Endodermal cell (in vitro differentiated cells): ENCODE results near the gene LETMD1. TPM values are rescaled to one million over a fixed set of nuclear protein-coding genes. Genes with fewer than 3 reads are reported as not detected.

Source experiments
- DNase-seq: peaks from one replicate; pipeline ENCODE4 v3.0.0-alpha.2; 2017
- H3K27ac ChIP-seq: 2 replicates; pipeline ENCODE4 v1.5.1; 2013; ENCODE audit warnings: mild to moderate bottlenecking, low read depth, low read length, moderate library complexity
- H3K27me3 ChIP-seq: 2 replicates; pipeline ENCODE4 v1.6.1; 2013; ENCODE audit warnings: mild to moderate bottlenecking, low read length, moderate library complexity; ENCODE audit not compliant: insufficient read depth, control insufficient read depth, poor library complexity, severe bottlenecking
- H3K36me3 ChIP-seq: 2 replicates; pipeline ENCODE4 v1.7.0; 2013; ENCODE audit warnings: mild to moderate bottlenecking, low read length, moderate library complexity; ENCODE audit not compliant: control insufficient read depth, insufficient read depth
- H3K4me1 ChIP-seq: one replicate; pipeline ENCODE4 v1.7.0; 2013; ENCODE audit warnings: low read length; ENCODE audit not compliant: control insufficient read depth, insufficient read depth
- H3K4me3 ChIP-seq: 2 replicates; pipeline ENCODE4 v1.5.1; 2013; ENCODE audit warnings: mild to moderate bottlenecking, low read length, moderate library complexity
- H3K9ac ChIP-seq: 2 replicates; pipeline ENCODE4 v1.6.1; 2013; ENCODE audit warnings: mild to moderate bottlenecking, low read length, moderate library complexity; ENCODE audit not compliant: poor library complexity, severe bottlenecking; ENCODE audit errors: extremely low read depth
- H3K9me3 ChIP-seq: 2 replicates; pipeline ENCODE4 v1.6.1; 2013; ENCODE audit warnings: mild to moderate bottlenecking, low read length, moderate library complexity; ENCODE audit not compliant: control insufficient read depth
- H3K27ac Mint-ChIP-seq: 2 replicates; pipeline ENCODE4 v1.8.0; 2020; ENCODE audit warnings: mixed read lengths
- H3K27me3 Mint-ChIP-seq: 2 replicates; pipeline ENCODE4 v1.8.0; 2021; ENCODE audit warnings: mild to moderate bottlenecking, mixed read lengths; ENCODE audit not compliant: insufficient read depth
- H3K36me3 Mint-ChIP-seq: 2 replicates; pipeline ENCODE4 v1.8.0; 2020; ENCODE audit warnings: low read depth, mixed read lengths
- H3K4me1 Mint-ChIP-seq: 2 replicates; pipeline ENCODE4 v1.8.0; 2020; ENCODE audit warnings: mixed read lengths
- H3K4me3 Mint-ChIP-seq: 2 replicates; pipeline ENCODE4 v1.8.0; 2020; ENCODE audit warnings: mild to moderate bottlenecking, moderate library complexity, mixed read lengths
- H3K9me3 Mint-ChIP-seq: 2 replicates; pipeline ENCODE4 v1.8.0; 2020; ENCODE audit warnings: mild to moderate bottlenecking, mixed read lengths
- WGBS, 2 experiments: methylation state at CpG; one replicate each; pipeline versions ENCODE4 v1.1.5 to v1.1.7; 2013; ENCODE audit warnings: missing lambda C conversion rate in 2 of 2, mixed read lengths in 1 of 2; ENCODE audit not compliant: insufficient coverage in 1 of 2, insufficient read length in 1 of 2; 5-methylcytosine and 5-hydroxymethylcytosine counted together
- total RNA-seq, 2 donors: library from RNA; stranded (reverse); fragmentation: NEBNext Ultra II Directional in 1 of 2; extraction: Animal tissue kit (Norgen Biotek cat#: 25700) in 1 of 2; gene quantifications; 2 replicates in 1 of 2; 3 replicates in 1 of 2; pipeline ENCODE4 v1.2.1, GENCODE V29; 2021
- TF ChIP-seq, protein P1 (sequence below): fragments of 200-600 bp; sonication (generic); conservative IDR thresholded peaks from 2 replicates; pipeline ENCODE4 v1.5.0; 2021; ENCODE audit warnings: antibody characterized with exemption, mild to moderate bottlenecking

The LETMD1 gene
- total RNA-seq, 2 donors from 2014 or later, result 34.8 to 40.2 TPM

DNA sequence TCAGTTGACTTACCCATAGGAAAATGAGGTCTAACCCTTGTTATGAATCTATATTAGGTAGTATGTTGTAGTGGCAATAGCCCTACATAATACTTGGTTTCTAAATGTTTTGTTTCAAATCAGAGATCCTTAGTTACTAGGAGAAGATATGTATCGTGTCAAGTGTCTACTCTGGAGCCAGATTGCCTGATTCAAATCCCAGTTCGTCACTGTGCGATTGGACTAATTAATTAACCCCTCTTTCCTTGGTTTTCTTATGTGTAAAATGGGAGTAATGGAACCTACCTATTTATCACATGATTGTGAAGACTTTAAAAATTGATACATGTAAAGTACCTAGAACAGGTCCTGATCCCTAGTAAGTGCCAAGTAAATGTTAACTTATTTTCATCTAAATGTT, 1.4 kb downstream of the LETMD1 start:
- Mint-ChIP-seq H3K4me3 (peak overlapping the region; percentile 85), H3K27me3 (no peaks in the 10 kb centered on the region), H3K9me3 (no peaks in the 10 kb centered on the region), H3K36me3 (peaks cover 18% of the 10 kb centered on the region), H3K27ac (no peak overlapping the region), H3K4me1 (peaks cover 10% of the 10 kb centered on the region)
- WGBS, 2 experiments, result 98 to 100% methylated on average over 1 to 3 of the region's 3 CpGs
- no peak overlapping the region for H3K27ac ChIP-seq
- TF ChIP-seq, protein P1, sequence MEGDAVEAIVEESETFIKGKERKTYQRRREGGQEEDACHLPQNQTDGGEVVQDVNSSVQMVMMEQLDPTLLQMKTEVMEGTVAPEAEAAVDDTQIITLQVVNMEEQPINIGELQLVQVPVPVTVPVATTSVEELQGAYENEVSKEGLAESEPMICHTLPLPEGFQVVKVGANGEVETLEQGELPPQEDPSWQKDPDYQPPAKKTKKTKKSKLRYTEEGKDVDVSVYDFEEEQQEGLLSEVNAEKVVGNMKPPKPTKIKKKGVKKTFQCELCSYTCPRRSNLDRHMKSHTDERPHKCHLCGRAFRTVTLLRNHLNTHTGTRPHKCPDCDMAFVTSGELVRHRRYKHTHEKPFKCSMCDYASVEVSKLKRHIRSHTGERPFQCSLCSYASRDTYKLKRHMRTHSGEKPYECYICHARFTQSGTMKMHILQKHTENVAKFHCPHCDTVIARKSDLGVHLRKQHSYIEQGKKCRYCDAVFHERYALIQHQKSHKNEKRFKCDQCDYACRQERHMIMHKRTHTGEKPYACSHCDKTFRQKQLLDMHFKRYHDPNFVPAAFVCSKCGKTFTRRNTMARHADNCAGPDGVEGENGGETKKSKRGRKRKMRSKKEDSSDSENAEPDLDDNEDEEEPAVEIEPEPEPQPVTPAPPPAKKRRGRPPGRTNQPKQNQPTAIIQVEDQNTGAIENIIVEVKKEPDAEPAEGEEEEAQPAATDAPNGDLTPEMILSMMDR, result no peak
- H3K9me3 ChIP-seq, result no peaks in the 10 kb centered on the region
- no peak overlapping the region for H3K9ac ChIP-seq
- peak overlapping the region; percentile 93 for H3K4me3 ChIP-seq
- DNase-seq, result no peak
- H3K36me3 ChIP-seq, result peaks cover 23% of the 10 kb centered on the region
- no peaks in the 10 kb centered on the region for H3K4me1 ChIP-seq
- H3K27me3 ChIP-seq, result no peaks in the 10 kb centered on the region

DNA sequence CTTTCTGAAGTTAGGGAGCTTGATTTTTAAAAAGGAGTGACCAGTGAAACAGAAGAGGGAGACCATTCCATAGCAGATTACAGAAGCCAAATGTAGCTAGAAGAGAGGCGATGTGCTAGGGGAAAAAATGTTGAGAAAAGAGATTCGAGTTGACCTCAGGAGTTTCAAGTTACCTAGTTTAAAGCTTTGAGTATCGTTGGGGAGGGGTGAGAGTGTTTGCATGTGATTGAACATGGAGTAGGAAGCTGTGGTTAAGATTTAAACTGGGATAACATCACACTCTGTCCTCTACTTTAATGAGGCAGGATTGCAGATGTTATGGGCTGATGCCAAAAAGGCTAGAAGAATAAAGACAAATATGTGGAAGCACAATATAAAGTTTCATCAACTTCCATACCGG, 3.7 kb downstream of the LETMD1 start:
- Histone ChIP-seq H3K27me3 (no peaks in the 10 kb centered on the region), H3K9ac (no peak overlapping the region), H3K36me3 (peaks cover 36% of the 10 kb centered on the region), H3K9me3 (no peaks in the 10 kb centered on the region), H3K27ac (no peak overlapping the region), H3K4me1 (no peaks in the 10 kb centered on the region), H3K4me3 (no peak overlapping the region)
- WGBS, 2 experiments, result 97 to 98% methylated on average over 3 to 4 of the region's 4 CpGs
- H3K9me3 Mint-ChIP-seq, result no peaks in the 10 kb centered on the region
- DNase-seq, result no peak
- H3K27ac Mint-ChIP-seq, result no peak overlapping the region
- no peak overlapping the region for H3K4me3 Mint-ChIP-seq
- TF ChIP-seq, protein P1, result no peak
- peaks cover 10% of the 10 kb centered on the region for H3K4me1 Mint-ChIP-seq
- H3K27me3 Mint-ChIP-seq, result no peaks in the 10 kb centered on the region
- peaks cover 30% of the 10 kb centered on the region for H3K36me3 Mint-ChIP-seq

DNA sequence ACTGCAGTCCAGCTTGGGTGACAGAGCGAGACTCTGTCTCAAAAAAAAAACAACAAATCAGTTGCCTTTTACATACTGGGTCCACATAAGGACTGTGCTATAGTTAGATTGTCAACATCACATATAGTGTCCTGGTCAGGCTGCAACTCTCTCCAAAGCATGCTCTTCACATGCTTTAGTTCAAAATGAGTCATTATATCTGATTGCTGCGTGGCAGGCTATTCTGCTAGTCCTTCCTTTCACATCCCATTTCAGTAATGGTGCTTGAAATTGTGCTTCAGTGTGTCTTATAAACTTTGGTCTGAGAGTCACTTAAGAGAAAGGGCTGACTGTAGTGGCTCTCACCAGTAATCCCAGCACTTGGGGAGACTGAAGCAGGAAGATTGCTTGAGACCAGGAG, 6.9 kb downstream of the LETMD1 start:
- Mint-ChIP-seq H3K36me3 (peaks cover 54% of the 10 kb centered on the region), H3K4me3 (no peak overlapping the region), H3K4me1 (no peaks in the 10 kb centered on the region), H3K27ac (no peak overlapping the region), H3K9me3 (no peaks in the 10 kb centered on the region), H3K27me3 (no peaks in the 10 kb centered on the region)
- Histone ChIP-seq H3K27ac (no peak overlapping the region), H3K36me3 (peaks cover 60% of the 10 kb centered on the region), H3K4me3 (no peak overlapping the region), H3K4me1 (no peaks in the 10 kb centered on the region), H3K9me3 (no peaks in the 10 kb centered on the region), H3K9ac (no peak overlapping the region), H3K27me3 (no peaks in the 10 kb centered on the region)
- TF ChIP-seq, protein P1, result no peak
- no peak for DNase-seq
- 93 to 96% methylated on average over 2 of the region's 2 CpGs for WGBS, 2 experiments
